ENCODE results near the gene HPSE2. TPM values are rescaled to one million over a fixed set of nuclear protein-coding genes. Genes with fewer than 3 reads are reported as not detected.
"Not testable (repeated sequence)": the region's sequence is repeated elsewhere in the genome, so short reads cannot be mapped to it uniquely, and the experiment has no call there.

Gene HPSE2
- total RNA-seq, 2 experiments from 2014 or later, result not detected

GRCh38 chr10:98589007-98589406, 646.6 kb downstream of the HPSE2 start:
- POLR2A ChIA-PET, result no interaction called here
- CTCF ChIA-PET, result interaction anchor here (1.1 kb wide), 1 partner anchor 122 kb away, joined by 3 read pairs; no protein-coding TSS in a partner anchor

- CTCF ChIA-PET, result no interaction called here
- POLR2A ChIA-PET, result no interaction called here
These were observed 648.4 kb downstream of the HPSE2 start for GRCh38 chr10:98587156-98587837.

DNA sequence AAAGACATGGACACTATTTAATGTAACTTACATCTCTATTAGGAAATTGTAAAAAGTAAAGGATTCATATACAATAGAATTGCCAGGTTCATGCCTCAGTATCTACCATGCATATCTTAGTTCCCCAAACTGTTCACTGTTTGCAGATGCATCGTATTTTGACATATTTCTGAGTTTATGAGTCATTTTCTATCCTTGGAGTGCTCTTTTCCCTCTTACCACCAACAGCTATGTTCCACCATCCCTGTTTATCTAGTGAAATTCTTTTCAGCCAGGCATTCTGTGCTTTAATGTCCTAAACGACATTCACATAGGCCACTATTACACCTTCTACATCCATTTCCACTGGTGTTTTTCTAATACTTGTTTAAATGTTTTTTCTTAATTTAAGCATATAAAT, 649.6 kb downstream of the HPSE2 start:
- ChIA-PET CTCF (no interaction called here), POLR2A (no interaction called here)

DNA sequence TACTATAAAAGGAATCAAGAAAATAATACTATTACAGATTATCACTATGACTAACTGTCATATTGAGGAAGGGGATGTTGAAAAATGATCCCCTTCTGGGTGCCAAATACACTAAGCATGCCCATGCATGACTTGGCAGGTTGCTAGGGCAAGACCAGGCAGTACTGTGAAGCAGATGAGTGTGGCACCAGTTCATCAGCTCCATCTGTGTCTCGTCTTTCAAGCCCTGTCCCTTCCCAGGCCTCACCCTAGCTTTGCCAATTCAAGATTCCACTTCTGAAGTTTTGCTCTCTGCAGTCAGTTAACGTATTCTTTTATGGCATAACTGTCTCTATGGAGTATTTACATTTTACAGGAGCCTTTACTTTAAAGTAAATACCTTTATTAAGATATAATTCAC, 653.3 kb downstream of the HPSE2 start:
- ChIA-PET CTCF (no interaction called here), POLR2A (no interaction called here)

- CTCF ChIA-PET, result interaction anchor here (1.1 kb wide), 1 partner anchor 11 kb away, joined by 3 read pairs; no protein-coding TSS in a partner anchor
- POLR2A ChIA-PET, result no interaction called here
These were observed 658.1 kb downstream of the HPSE2 start for GRCh38 chr10:98577578-98577977.

- CTCF ChIA-PET, result interaction anchor here (1.1 kb wide), 1 partner anchor 10 kb away, joined by 3 read pairs; no protein-coding TSS in a partner anchor
- POLR2A ChIA-PET, result no interaction called here
These were observed 658.5 kb downstream of the HPSE2 start for GRCh38 chr10:98577168-98577567.

DNA sequence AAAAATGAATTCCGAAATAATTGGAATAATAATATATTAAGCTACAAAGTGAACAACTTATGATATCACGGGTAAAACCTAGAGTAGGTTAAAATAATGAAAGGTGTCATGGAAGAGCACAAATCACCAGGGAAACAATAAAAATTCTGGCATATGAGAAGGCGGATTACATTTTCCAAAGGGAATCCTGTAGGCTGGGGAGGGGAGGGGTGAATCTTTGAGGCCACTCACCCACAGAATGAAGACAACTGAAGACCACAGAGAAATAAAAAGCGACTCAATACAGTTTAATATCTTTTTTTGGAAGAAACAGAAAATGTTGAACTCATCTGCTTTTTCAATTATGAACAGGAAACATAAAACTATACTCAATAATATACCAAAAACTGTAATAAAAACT, 659.6 kb downstream of the HPSE2 start:
- ChIA-PET POLR2A (no interaction called here), CTCF (no interaction called here)

- ChIA-PET CTCF (no interaction called here), POLR2A (no interaction called here)
These were observed 663.1 kb downstream of the HPSE2 start for GRCh38 chr10:98572594-98572993.

- CTCF ChIA-PET, result no interaction called here
These were observed 664.8 kb downstream of the HPSE2 start for GRCh38 chr10:98570834-98571233.

GRCh38 chr10:98569853-98570252, 665.8 kb downstream of the HPSE2 start:
- ChIA-PET POLR2A (no interaction called here), CTCF (no interaction called here)

More at GRCh38 chr10:98570834-98571233, 664.8 kb downstream of the HPSE2 start:
- POLR2A ChIA-PET, result no interaction called here

DNA sequence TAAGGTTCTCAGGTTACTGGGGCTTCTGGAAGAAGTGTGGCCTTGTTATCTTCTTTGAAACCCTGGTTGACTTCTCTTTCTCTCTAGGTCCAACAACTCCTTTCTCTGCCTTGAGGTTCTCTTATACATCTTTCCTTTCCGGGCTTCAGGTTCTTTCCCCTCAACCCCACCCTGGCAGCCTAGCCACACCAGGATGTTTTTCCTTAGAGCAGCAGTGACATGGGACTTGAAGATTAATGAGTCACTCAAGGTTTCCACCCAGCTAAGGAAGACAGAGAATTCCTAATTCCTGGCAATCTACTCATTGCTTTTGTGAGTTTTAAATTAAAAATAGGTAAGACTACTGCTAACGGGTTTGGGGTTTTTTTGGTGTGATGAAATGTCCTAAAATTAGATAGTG, 667.1 kb downstream of the HPSE2 start:
- CTCF ChIA-PET, result interaction anchor here (0.7 kb wide), 1 partner anchor 102 kb away, joined by 4 read pairs; no protein-coding TSS in a partner anchor

DNA sequence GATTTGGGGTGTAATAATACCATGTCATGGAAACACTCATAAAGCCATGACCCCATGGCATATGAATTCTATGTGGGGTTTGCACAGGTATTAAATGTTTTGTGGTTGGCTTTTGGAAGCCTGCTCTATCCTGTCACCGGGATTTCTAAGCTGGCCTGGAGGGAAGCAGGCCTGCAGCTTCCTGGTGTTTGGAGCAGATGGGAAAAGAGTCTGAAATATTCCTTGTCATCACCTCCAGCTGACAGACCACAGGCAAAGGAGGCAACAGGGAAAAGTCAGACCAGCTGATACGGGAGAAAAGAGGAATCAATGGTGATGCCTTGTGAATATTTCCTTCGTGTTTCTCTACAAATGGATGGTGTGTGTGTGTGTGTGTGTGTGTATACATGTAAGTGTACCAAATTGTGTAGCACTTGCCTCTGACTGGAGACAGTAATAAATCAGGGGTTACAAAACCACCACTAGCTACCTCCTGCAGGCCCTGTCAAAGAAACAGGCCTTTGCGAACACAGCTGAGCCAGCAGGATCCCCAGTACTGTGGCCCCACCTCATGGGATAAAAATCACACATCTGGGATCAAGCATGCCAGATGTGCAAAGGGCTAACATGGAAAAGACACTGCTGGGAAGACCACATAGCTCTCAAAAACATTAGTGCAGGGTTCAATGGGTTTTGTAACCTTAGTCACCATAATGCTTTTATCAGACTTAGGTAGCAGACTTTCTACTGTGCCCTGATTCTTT, 668.1 kb downstream of the HPSE2 start:
- ChIA-PET POLR2A (no interaction called here), CTCF (no interaction called here)

More for the DNA sequence above, 667.1 kb downstream of the HPSE2 start:
- POLR2A ChIA-PET, result interaction anchor here (0.7 kb wide), 1 partner anchor 896 kb away, joined by 3 read pairs; no protein-coding TSS in a partner anchor

- CTCF ChIA-PET, result no interaction called here
- POLR2A ChIA-PET, result no interaction called here
These were observed 671.8 kb downstream of the HPSE2 start for GRCh38 chr10:98563811-98564210.

DNA sequence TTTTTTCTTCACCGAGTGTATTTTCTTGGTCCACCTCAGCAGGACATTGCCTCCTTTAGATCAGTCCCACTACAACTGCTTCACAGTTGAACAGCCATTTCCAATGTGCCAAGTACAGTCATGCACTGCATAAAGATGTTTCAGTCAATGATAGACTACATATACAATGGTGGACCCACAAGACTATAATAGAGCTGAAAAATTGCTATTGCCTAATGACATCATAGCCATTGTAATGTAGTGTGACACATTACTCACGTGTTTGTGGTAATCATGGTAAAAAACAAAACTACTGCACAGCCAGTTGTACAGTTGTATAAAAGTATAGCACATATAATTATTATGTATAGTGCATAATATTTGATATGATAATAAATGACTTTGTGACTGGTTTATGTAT, 675.1 kb downstream of the HPSE2 start:
- CTCF ChIA-PET, result no interaction called here
- POLR2A ChIA-PET, result no interaction called here

DNA sequence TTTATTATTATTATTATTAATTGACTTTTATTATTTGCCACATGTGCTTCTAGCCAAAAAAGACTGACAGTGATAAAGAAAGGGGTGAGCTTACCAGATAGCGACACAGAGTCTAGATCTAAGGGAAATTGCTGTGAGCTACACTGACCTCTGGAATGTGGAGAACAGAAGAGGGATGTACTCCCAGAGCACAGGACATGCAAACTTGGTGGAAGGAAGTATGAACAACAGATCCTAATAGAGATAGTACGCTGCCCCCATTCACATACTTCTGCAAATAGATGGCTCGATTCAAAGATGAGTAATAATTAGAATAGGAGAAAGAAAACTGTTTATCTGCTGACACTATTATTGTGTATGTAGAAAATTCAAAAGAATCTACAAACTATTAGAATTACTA, 679.6 kb downstream of the HPSE2 start:
- ChIA-PET CTCF (no interaction called here), POLR2A (no interaction called here)

GRCh38 chr10:98555021-98555619, 680.5 kb downstream of the HPSE2 start:
- ChIA-PET POLR2A (no interaction called here), CTCF (no interaction called here)

DNA sequence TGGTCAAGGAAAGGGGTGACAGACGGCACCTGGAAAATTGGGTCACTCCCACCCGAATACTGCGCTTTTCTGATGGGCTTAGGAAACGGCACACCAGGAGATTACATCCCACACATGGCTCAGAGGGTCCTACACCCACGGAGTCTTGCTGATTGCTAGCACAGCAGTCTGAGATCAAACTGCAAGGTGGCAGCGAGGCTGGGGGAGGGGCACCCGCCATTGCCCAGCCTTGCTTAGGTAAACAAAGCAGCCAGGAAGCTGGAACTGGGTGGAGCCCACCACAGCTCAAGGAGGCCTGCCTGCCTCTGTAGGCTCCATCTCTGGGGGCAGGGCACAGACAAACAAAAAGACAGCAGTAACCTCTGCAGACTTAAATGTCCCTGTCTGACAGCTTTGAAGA, 694.1 kb downstream of the HPSE2 start:
- CTCF ChIA-PET, POLR2A ChIA-PET: not testable (repeated sequence)

GRCh38 chr10:98539578-98539977, 696.1 kb downstream of the HPSE2 start:
- POLR2A ChIA-PET, result no interaction called here
- CTCF ChIA-PET, result no interaction called here

DNA sequence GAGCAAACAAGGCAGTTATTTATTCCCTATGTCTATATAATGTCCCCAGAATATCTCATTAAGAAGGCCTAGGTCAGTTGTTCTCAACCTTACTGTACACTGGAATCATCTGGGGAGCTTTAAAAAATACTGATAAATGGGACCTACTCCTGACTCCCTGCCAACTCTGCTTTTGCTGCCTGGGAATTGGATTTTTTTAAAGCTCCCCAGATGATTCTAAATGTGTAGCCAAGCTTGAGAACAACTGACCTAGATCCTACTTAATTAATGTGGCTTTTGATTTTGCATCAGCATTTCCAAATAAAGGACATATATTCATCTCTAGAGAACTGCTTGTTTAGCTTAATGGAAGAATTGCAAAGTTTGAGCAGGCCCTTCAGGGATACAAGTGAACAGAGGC, 697.2 kb downstream of the HPSE2 start:
- ChIA-PET CTCF (no interaction called here), POLR2A (no interaction called here)

GRCh38 chr10:98536551-98536950, 699.1 kb downstream of the HPSE2 start:
- CTCF ChIA-PET, result no interaction called here

GRCh38 chr10:98533746-98534445, 701.8 kb downstream of the HPSE2 start:
- ChIA-PET CTCF (no interaction called here), POLR2A (no interaction called here)

More at GRCh38 chr10:98536551-98536950, 699.1 kb downstream of the HPSE2 start:
- POLR2A ChIA-PET, result no interaction called here

All from activated CD8-positive, alpha-beta memory T cell treated with anti-CD3 and anti-CD28 coated beads for 36 hours (primary cell).